HEK293 (cell line): ENCODE data around the gene TPM1.

Experiments
- CTCF ChIA-PET: fragments of 350-600 bp; formaldehyde crosslinking; extraction: SDS; loops from one replicate; lab custom pipeline; 2021; ENCODE audit warnings: antibody characterized with exemption; lab: Yijun Ruan, JAX
- POLR2A ChIA-PET: fragments of 300-600 bp; formaldehyde crosslinking; extraction: SDS; loops from one replicate; lab custom pipeline; 2020; ENCODE audit warnings: antibody characterized with exemption, inconsistent platforms; lab: Yijun Ruan, JAX
- H3K27ac ChIP-seq: fragments of 200-500 bp; sonication (Bioruptor generic); 2 replicates; pipeline ENCODE4 v1.5.1; 2014; ENCODE audit warnings: low read depth, low read length, control low read depth, inconsistent platforms; ENCODE audit errors: extremely low read depth
- H3K36me3 ChIP-seq, 2 experiments: fragments of 200-500 bp in 1 of 2; sonication (Bioruptor generic) in 1 of 2; 1 replicate in 1 of 2; 2 replicates in 1 of 2; pipeline ENCODE4 v1.5.1; 2014 to 2017; ENCODE audit warnings: inconsistent platforms in 2 of 2, low read length in 2 of 2; ENCODE audit not compliant: control insufficient read depth in 2 of 2, insufficient read depth in 1 of 2
- H3K4me1 ChIP-seq: fragments of 200-500 bp; sonication (Bioruptor generic); 2 replicates; pipeline ENCODE4 v1.5.1; 2014; ENCODE audit warnings: mild to moderate bottlenecking, low read length, inconsistent platforms; ENCODE audit not compliant: control insufficient read depth, insufficient read depth
- H3K4me3 ChIP-seq: 2 replicates; pipeline ENCODE4 v1.5.1; 2011; ENCODE audit warnings: low read depth, mild to moderate bottlenecking, control low read depth, low read length, moderate library complexity
- H3K9me3 ChIP-seq: fragments of 200-500 bp; sonication (Bioruptor generic); 2 replicates; pipeline ENCODE4 v1.5.1; 2014; ENCODE audit warnings: low read depth, low read length, inconsistent platforms; ENCODE audit not compliant: control insufficient read depth, insufficient read depth
- ELK4 ChIP-seq: IDR thresholded peaks from 2 replicates; pipeline ENCODE4 v1.6.1; 2011; ENCODE audit warnings: mild to moderate bottlenecking, low read depth, low read length, borderline replicate concordance
- PRDM4 ChIP-seq: fragments of 450-650 bp; formaldehyde crosslinking; IDR thresholded peaks from 2 replicates; pipeline ENCODE4 v1.5.1; 2017; ENCODE audit warnings: missing biosample characterization, missing genetic modification characterization
- PRDM6 ChIP-seq: fragments of 450-650 bp; formaldehyde crosslinking; IDR thresholded peaks from 2 replicates; pipeline ENCODE4 v1.5.1; 2017; ENCODE audit warnings: missing biosample characterization, missing genetic modification characterization
- SCRT1 ChIP-seq: fragments of 450-650 bp; formaldehyde crosslinking; IDR thresholded peaks from 2 replicates; pipeline ENCODE4 v1.5.1; 2016; ENCODE audit warnings: missing biosample characterization, missing genetic modification characterization, borderline replicate concordance
- ZBTB1 ChIP-seq: fragments of 450-650 bp; formaldehyde crosslinking; IDR thresholded peaks from 2 replicates; pipeline ENCODE4 v1.5.1; 2016; ENCODE audit warnings: missing biosample characterization, missing genetic modification characterization
- ZBTB7A ChIP-seq: fragments of 450-650 bp; formaldehyde crosslinking; IDR thresholded peaks from 2 replicates; pipeline ENCODE4 v1.5.1; 2016; ENCODE audit warnings: low read depth, missing biosample characterization, missing genetic modification characterization
- ZNF223 ChIP-seq: fragments of 450-650 bp; formaldehyde crosslinking; IDR thresholded peaks from 2 replicates; pipeline ENCODE4 v1.5.1; 2016; ENCODE audit warnings: missing biosample characterization, missing genetic modification characterization
- ZNF24 ChIP-seq: fragments of 450-650 bp; formaldehyde crosslinking; IDR thresholded peaks from 2 replicates; pipeline ENCODE4 v1.5.1; 2016; ENCODE audit warnings: missing biosample characterization, missing genetic modification characterization
- ZNF404 ChIP-seq: fragments of 450-650 bp; formaldehyde crosslinking; IDR thresholded peaks from 2 replicates; pipeline ENCODE4 v1.5.1; 2017; ENCODE audit warnings: missing biosample characterization, missing genetic modification characterization
- ZNF514 ChIP-seq: fragments of 450-650 bp; formaldehyde crosslinking; IDR thresholded peaks from 2 replicates; pipeline ENCODE4 v1.5.1; 2016; ENCODE audit warnings: missing biosample characterization, missing genetic modification characterization
- ZNF600 ChIP-seq: fragments of 450-650 bp; formaldehyde crosslinking; IDR thresholded peaks from 2 replicates; pipeline ENCODE4 v1.5.1; 2016; ENCODE audit warnings: missing biosample characterization, missing genetic modification characterization
- ZNF664 ChIP-seq: fragments of 450-650 bp; formaldehyde crosslinking; IDR thresholded peaks from 2 replicates; pipeline ENCODE4 v1.5.1; 2016; ENCODE audit warnings: missing biosample characterization, missing genetic modification characterization
- ZNF76 ChIP-seq: fragments of 450-650 bp; formaldehyde crosslinking; IDR thresholded peaks from 2 replicates; pipeline ENCODE4; 2016; ENCODE audit warnings: low read depth, missing biosample characterization, missing genetic modification characterization, borderline replicate concordance
- TF ChIP-seq, protein P1 (sequence below): fragments of 450-650 bp; formaldehyde crosslinking; IDR thresholded peaks from 2 replicates; pipeline ENCODE4 v1.5.1; 2016; ENCODE audit warnings: missing biosample characterization, missing genetic modification characterization, borderline replicate concordance
- TF ChIP-seq, protein P2 (sequence below): sonication (generic); formaldehyde crosslinking; IDR thresholded peaks from 2 replicates; pipeline ENCODE4 v1.8.1; 2022; ENCODE audit warnings: mild to moderate bottlenecking, moderate library complexity, missing genetic modification reagents

Gene TPM1

DNA sequence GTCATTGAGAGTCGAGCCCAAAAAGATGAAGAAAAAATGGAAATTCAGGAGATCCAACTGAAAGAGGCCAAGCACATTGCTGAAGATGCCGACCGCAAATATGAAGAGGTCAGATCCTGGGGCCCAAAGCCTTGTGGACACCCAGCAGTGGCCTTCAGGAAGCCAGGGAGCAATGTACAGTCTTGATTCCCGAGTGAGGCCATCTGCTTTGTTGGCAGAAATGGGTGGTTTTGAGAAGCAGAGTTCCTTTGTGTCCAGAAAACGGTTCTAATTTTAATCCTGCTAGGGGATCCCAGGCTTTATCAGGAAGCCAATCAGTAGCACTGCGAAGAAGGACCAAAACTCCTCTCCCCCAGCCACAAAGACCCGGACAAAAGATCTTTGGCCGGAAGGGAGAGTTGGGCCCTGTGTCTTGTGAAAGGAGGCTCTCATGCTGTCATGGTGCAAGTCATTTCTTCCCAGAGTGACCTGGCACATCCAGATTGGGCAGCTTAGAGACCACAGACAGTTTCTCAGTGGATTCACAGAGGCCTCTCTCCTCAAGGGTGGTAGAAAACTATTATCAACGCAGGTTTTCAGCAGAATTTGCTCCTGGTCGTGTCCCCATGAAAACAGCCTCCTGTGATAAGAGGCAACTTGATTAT is 17.1 kb downstream of the TPM1 start:
- TF ChIP-seq, protein P1, sequence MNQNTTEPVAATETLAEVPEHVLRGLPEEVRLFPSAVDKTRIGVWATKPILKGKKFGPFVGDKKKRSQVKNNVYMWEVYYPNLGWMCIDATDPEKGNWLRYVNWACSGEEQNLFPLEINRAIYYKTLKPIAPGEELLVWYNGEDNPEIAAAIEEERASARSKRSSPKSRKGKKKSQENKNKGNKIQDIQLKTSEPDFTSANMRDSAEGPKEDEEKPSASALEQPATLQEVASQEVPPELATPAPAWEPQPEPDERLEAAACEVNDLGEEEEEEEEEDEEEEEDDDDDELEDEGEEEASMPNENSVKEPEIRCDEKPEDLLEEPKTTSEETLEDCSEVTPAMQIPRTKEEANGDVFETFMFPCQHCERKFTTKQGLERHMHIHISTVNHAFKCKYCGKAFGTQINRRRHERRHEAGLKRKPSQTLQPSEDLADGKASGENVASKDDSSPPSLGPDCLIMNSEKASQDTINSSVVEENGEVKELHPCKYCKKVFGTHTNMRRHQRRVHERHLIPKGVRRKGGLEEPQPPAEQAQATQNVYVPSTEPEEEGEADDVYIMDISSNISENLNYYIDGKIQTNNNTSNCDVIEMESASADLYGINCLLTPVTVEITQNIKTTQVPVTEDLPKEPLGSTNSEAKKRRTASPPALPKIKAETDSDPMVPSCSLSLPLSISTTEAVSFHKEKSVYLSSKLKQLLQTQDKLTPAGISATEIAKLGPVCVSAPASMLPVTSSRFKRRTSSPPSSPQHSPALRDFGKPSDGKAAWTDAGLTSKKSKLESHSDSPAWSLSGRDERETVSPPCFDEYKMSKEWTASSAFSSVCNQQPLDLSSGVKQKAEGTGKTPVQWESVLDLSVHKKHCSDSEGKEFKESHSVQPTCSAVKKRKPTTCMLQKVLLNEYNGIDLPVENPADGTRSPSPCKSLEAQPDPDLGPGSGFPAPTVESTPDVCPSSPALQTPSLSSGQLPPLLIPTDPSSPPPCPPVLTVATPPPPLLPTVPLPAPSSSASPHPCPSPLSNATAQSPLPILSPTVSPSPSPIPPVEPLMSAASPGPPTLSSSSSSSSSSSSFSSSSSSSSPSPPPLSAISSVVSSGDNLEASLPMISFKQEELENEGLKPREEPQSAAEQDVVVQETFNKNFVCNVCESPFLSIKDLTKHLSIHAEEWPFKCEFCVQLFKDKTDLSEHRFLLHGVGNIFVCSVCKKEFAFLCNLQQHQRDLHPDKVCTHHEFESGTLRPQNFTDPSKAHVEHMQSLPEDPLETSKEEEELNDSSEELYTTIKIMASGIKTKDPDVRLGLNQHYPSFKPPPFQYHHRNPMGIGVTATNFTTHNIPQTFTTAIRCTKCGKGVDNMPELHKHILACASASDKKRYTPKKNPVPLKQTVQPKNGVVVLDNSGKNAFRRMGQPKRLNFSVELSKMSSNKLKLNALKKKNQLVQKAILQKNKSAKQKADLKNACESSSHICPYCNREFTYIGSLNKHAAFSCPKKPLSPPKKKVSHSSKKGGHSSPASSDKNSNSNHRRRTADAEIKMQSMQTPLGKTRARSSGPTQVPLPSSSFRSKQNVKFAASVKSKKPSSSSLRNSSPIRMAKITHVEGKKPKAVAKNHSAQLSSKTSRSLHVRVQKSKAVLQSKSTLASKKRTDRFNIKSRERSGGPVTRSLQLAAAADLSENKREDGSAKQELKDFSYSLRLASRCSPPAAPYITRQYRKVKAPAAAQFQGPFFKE, result no peak
- TF ChIP-seq ZBTB7A (tag by site-specific recombination) (no peak), SCRT1 (no peak), ELK4 (no peak), ZNF223 (tag by site-specific recombination) (no peak), ZNF76 (tag by site-specific recombination) (no peak), ZNF600 (no peak), ZNF404 (tag by site-specific recombination) (no peak), PRDM4 (tag by site-specific recombination) (no peak), PRDM6 (no peak), ZNF24 (tag by site-specific recombination) (no peak)
- CTCF ChIA-PET, result no interaction called here
- Histone ChIP-seq H3K4me3 (no peak overlapping the region), H3K27ac (no peak overlapping the region), H3K4me1 (peaks cover 9% of the 10 kb centered on the region), H3K9me3 (no peaks in the 10 kb centered on the region), H3K36me3 (peaks cover 9 to 77% of the 10 kb centered on the region in 2 experiments; a peak in 2 of 3 replicates)
- POLR2A ChIA-PET, result interaction anchor here (0.8 kb wide), 1 partner anchor 30 kb away, joined by 3 read pairs; no protein-coding TSS in a partner anchor

DNA sequence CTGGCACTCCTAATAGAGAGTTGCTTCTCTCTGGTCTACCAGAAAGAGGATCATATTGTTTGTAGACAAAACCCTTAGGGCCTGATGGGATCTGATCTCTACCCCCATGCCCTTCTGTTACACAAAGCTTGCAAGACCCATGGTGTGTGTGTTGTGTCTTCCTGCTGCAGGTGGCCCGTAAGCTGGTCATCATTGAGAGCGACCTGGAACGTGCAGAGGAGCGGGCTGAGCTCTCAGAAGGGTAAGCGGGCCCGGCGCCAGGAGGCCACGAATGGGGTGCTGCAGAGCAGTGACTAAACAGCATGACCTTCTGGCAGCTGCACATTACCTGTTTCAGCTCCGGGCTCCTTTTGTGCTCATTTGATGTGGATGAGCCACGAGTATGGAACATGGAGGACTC is 18.2 kb downstream of the TPM1 start:
- peaks cover 10 to 83% of the 10 kb centered on the region in 2 experiments; a peak in 2 of 3 replicates for H3K36me3 ChIP-seq
- ChIA-PET CTCF (interaction anchor here (1.3 kb wide), 1 partner anchor 13 kb away, joined by 5 read pairs; no protein-coding TSS in a partner anchor), POLR2A (no interaction called here)
- H3K4me1 ChIP-seq, result peaks cover 2% of the 10 kb centered on the region
- no peak for TF ChIP-seq ZNF664 (tag by site-specific recombination)
- no peak for TF ChIP-seq ZNF223 (tag by site-specific recombination)
- TF ChIP-seq, protein P2, sequence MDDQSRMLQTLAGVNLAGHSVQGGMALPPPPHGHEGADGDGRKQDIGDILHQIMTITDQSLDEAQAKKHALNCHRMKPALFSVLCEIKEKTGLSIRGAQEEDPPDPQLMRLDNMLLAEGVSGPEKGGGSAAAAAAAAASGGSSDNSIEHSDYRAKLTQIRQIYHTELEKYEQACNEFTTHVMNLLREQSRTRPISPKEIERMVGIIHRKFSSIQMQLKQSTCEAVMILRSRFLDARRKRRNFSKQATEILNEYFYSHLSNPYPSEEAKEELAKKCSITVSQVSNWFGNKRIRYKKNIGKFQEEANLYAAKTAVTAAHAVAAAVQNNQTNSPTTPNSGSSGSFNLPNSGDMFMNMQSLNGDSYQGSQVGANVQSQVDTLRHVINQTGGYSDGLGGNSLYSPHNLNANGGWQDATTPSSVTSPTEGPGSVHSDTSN (CRISPR knock-in tag), result no peak
- no peak for TF ChIP-seq ZNF514
- TF ChIP-seq ZBTB1, result no peak
- no peak overlapping the region for H3K27ac ChIP-seq
- H3K4me3 ChIP-seq, result no peak overlapping the region
- no peaks in the 10 kb centered on the region for H3K9me3 ChIP-seq
